GM23338 (cell line): Measurements from ENCODE around the gene GALNT7. TPM values are rescaled to one million over a fixed set of nuclear protein-coding genes. Genes with fewer than 3 reads are reported as not detected.
A peak's percentile ranks its signal among the peaks of the same experiment; 100 is the strongest.

Experiments used
- ATAC-seq: fragments of 200-7000 bp; cut with Tn5 transposase; 3 replicates; pipeline ENCODE4 v1.9.1; 2020
- DNase-seq: peaks from one replicate; pipeline ENCODE4 v3.0.0-alpha.2; 2015; ENCODE audit warnings: low spot score
- H2AFZ ChIP-seq: fragments of 200-600 bp; sonication (generic); 2 replicates; pipeline ENCODE4 v1.8.0; 2016; ENCODE audit warnings: antibody characterized with exemption, mild to moderate bottlenecking, moderate library complexity
- H3F3A ChIP-seq: fragments of 200-600 bp; sonication (generic); replicated peaks from 2 replicates; pipeline ENCODE4 v1.8.0; 2017; ENCODE audit warnings: antibody characterized with exemption, mixed run types, low read depth
- H3K27ac ChIP-seq: fragments of 200-600 bp; sonication (generic); 2 replicates; pipeline ENCODE4 v1.6.1; 2016; ENCODE audit warnings: low read depth
- H3K27me3 ChIP-seq: fragments of 200-600 bp; sonication (generic); 2 replicates; pipeline ENCODE4 v1.8.0; 2016; ENCODE audit warnings: mild to moderate bottlenecking, mixed run types, moderate library complexity; ENCODE audit not compliant: insufficient read depth
- H3K36me3 ChIP-seq: fragments of 200-600 bp; sonication (generic); 2 replicates; pipeline ENCODE4 v1.8.0; 2016; ENCODE audit warnings: mild to moderate bottlenecking; ENCODE audit not compliant: insufficient read depth
- H3K4me1 ChIP-seq: fragments of 200-600 bp; sonication (generic); 2 replicates; pipeline ENCODE4 v1.8.0; 2016; ENCODE audit warnings: mild to moderate bottlenecking, moderate library complexity; ENCODE audit not compliant: insufficient read depth
- H3K4me2 ChIP-seq: fragments of 200-600 bp; sonication (generic); 2 replicates; pipeline ENCODE4 v1.7.1; 2017; ENCODE audit warnings: mixed run types
- H3K4me3 ChIP-seq: fragments of 200-600 bp; sonication (generic); 2 replicates; pipeline ENCODE4 v1.6.1; 2016; ENCODE audit warnings: mixed run types
- H3K79me2 ChIP-seq: fragments of 200-600 bp; sonication (generic); replicated peaks from 2 replicates; pipeline ENCODE4 v1.8.0; 2017; ENCODE audit warnings: mild to moderate bottlenecking; ENCODE audit not compliant: insufficient read depth
- H3K9me2 ChIP-seq: fragments of 200-600 bp; sonication (generic); 2 replicates; pipeline ENCODE4 v1.8.0; 2017; ENCODE audit not compliant: insufficient read depth
- H4K20me1 ChIP-seq: fragments of 200-600 bp; sonication (generic); replicated peaks from 2 replicates; pipeline ENCODE4 v1.8.0; 2017; ENCODE audit warnings: mild to moderate bottlenecking; ENCODE audit not compliant: insufficient read depth
- H3K27ac Mint-ChIP-seq: 2 replicates; pipeline ENCODE4 v1.8.0; 2020; ENCODE audit warnings: inconsistent platforms, mild to moderate bottlenecking, moderate library complexity, mixed read lengths
- H3K27me3 Mint-ChIP-seq: 3 replicates; pipeline ENCODE4 v1.8.0; 2022; ENCODE audit warnings: low read depth, mild to moderate bottlenecking, moderate library complexity, mixed read lengths, inconsistent platforms; ENCODE audit not compliant: insufficient read depth, poor library complexity
- H3K36me3 Mint-ChIP-seq: 3 replicates; pipeline ENCODE4 v1.8.0; 2021; ENCODE audit warnings: low read depth, mild to moderate bottlenecking, inconsistent platforms, moderate library complexity, mixed read lengths
- H3K4me1 Mint-ChIP-seq: 3 replicates; pipeline ENCODE4 v1.8.0; 2020; ENCODE audit warnings: mild to moderate bottlenecking, inconsistent platforms, mixed read lengths
- H3K4me3 Mint-ChIP-seq: 3 replicates; pipeline ENCODE4 v1.8.0; 2021; ENCODE audit warnings: moderate library complexity, mild to moderate bottlenecking, inconsistent platforms, mixed read lengths
- H3K9me3 Mint-ChIP-seq: 3 replicates; pipeline ENCODE4 v1.8.0; 2020; ENCODE audit warnings: moderate library complexity, mild to moderate bottlenecking, inconsistent platforms, mixed read lengths
- CREB1 ChIP-seq: fragments of 250-450 bp; sonication (Bioruptor Pico); IDR thresholded peaks from 2 replicates; pipeline ENCODE4 v1.5.0; 2020; ENCODE audit warnings: low read depth, mild to moderate bottlenecking, moderate library complexity
- EZH2 ChIP-seq: fragments of 200-600 bp; sonication (generic); IDR thresholded peaks from one replicate; pipeline ENCODE4 v1.8.0; 2017; ENCODE audit warnings: antibody characterized with exemption, mild to moderate bottlenecking, low read depth; ENCODE audit not compliant: unreplicated experiment
- EZH2phosphoT487 ChIP-seq: fragments of 200-600 bp; sonication (generic); IDR thresholded peaks from one replicate; pipeline ENCODE4 v1.8.1; 2018; ENCODE audit warnings: antibody characterized with exemption; ENCODE audit not compliant: unreplicated experiment
- JUNB ChIP-seq: IDR thresholded peaks from one replicate; pipeline ENCODE4 v1.6.1; 2016; ENCODE audit warnings: antibody characterized with exemption; ENCODE audit not compliant: unreplicated experiment
- NANOG ChIP-seq: IDR thresholded peaks from 2 replicates; pipeline ENCODE4 v1.6.1; 2016; ENCODE audit warnings: antibody characterized with exemption, borderline replicate concordance
- POLR2AphosphoS5 ChIP-seq: IDR thresholded peaks from 2 replicates; pipeline ENCODE4 v1.6.1; 2016; ENCODE audit warnings: antibody characterized with exemption, low read depth
- STAT1 ChIP-seq: IDR thresholded peaks from one replicate; pipeline ENCODE4 v1.6.1; 2016; ENCODE audit warnings: antibody characterized with exemption; ENCODE audit not compliant: unreplicated experiment
- ZNF331 ChIP-seq: fragments of 250-450 bp; sonication (Bioruptor Pico); IDR thresholded peaks from 2 replicates; pipeline ENCODE4 v1.5.0; 2020; ENCODE audit warnings: low read depth, mild to moderate bottlenecking, moderate library complexity
- polyA plus RNA-seq: library from polyadenylated mRNA; unstranded; fragments of >200 nt; fragmentation: Nextera tagmentation; extraction: Ambion mirVana; gene quantifications from 2 replicates; pipeline ENCODE4 v1.2.1, GENCODE V29; 2016
- total RNA-seq: library from RNA; depleted of rRNA; stranded (reverse); fragments of >200 nt; shearing (Covaris generic); gene quantifications from 2 replicates; pipeline ENCODE4 v1.2.3, GENCODE V29; 2014
- TF ChIP-seq, protein P1 (sequence below): IDR thresholded peaks from 2 replicates; pipeline ENCODE4 v1.6.1; 2016; ENCODE audit warnings: antibody characterized with exemption
- TF ChIP-seq, protein P2 (sequence below), 2 experiments: fragments of 200-600 bp in 1 of 2; sonication (generic) in 1 of 2; conservative IDR thresholded peaks; 2 replicates each; pipeline versions ENCODE4 v1.5.1 to v1.6.1; 2016 to 2017; ENCODE audit warnings: antibody characterized with exemption in 2 of 2, low read depth in 2 of 2, mild to moderate bottlenecking in 2 of 2, moderate library complexity in 1 of 2

The GALNT7 gene
- total and polyA plus RNA-seq, 2 experiments from 2014 or later, result 31.8 to 72.2 TPM

DNA sequence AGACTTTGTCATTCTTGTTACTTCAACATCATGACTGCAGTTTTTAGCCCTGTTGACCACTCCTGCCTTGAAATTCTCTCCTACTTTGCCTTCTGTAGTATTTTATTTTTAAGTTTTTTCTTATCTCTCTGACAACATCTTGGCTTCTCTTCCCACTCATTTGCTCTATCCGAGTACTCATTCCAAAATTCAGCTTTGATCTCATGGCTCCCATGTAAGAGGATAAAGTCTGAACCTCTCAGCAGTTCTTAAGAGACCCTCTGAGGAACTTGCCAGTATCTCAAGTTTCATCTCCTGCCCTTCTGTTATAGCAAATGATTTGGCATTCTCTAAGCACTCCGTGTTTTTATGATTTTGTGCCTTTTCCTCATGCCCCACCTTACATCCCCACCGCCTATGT is 67.7 kb downstream of the GALNT7 start (continued):
- TF ChIP-seq JUNB, result no peak
- TF ChIP-seq, protein P1, sequence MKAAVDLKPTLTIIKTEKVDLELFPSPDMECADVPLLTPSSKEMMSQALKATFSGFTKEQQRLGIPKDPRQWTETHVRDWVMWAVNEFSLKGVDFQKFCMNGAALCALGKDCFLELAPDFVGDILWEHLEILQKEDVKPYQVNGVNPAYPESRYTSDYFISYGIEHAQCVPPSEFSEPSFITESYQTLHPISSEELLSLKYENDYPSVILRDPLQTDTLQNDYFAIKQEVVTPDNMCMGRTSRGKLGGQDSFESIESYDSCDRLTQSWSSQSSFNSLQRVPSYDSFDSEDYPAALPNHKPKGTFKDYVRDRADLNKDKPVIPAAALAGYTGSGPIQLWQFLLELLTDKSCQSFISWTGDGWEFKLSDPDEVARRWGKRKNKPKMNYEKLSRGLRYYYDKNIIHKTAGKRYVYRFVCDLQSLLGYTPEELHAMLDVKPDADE, result no peak
- no peak for TF ChIP-seq POLR2AphosphoS5
- TF ChIP-seq NANOG, result no peak
- TF ChIP-seq EZH2phosphoT487, result no peak

DNA sequence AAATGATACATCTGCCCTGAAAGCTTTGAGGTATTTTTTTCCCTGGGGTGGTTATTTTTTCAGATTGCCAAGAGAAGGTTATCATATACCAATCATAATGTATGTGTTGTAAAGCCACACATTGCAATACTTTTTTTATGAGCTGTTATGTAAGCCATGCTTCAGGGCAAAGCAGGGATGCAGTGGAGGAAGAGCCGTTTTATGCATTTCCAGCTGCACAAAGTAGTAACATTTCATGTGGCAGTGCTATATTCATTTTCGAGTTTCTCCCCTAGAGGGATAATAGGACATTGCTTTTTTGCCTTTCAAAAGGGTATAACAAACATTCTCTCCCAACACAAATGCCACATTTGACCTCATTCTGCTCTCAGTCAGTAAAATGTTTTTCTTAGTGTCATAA is 68.5 kb downstream of the GALNT7 start:
- H3K79me2 ChIP-seq, result peaks cover 95% of the 10 kb centered on the region
- TF ChIP-seq, protein P2, sequence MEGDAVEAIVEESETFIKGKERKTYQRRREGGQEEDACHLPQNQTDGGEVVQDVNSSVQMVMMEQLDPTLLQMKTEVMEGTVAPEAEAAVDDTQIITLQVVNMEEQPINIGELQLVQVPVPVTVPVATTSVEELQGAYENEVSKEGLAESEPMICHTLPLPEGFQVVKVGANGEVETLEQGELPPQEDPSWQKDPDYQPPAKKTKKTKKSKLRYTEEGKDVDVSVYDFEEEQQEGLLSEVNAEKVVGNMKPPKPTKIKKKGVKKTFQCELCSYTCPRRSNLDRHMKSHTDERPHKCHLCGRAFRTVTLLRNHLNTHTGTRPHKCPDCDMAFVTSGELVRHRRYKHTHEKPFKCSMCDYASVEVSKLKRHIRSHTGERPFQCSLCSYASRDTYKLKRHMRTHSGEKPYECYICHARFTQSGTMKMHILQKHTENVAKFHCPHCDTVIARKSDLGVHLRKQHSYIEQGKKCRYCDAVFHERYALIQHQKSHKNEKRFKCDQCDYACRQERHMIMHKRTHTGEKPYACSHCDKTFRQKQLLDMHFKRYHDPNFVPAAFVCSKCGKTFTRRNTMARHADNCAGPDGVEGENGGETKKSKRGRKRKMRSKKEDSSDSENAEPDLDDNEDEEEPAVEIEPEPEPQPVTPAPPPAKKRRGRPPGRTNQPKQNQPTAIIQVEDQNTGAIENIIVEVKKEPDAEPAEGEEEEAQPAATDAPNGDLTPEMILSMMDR (conservative IDR thresholded peaks at IDR 0.05; ENCODE audit: low read depth in 2 of 2), result peak in 1 of 2 experiments; percentile 33; a peak in 2 of 4 replicates
- TF ChIP-seq NANOG, result no peak
- ATAC-seq (no peak; the same call in 2 of the 3 replicates), DNase-seq (no peak)
- H2AFZ ChIP-seq, result no peak overlapping the region
- no peaks in the 10 kb centered on the region for H3K9me2 ChIP-seq
- no peak overlapping the region for H3K4me3 ChIP-seq
- Mint-ChIP-seq H3K4me3 (peak overlapping the region; percentile 32; the same call in 2 of the 3 replicates), H3K27ac (peak overlapping the region; percentile 92), H3K27me3 (peaks cover 3% of the 10 kb centered on the region), H3K4me1 (peaks cover 42% of the 10 kb centered on the region), H3K9me3 (no peaks in the 10 kb centered on the region), H3K36me3 (peaks cover 6% of the 10 kb centered on the region; the same call in 1 of the 3 replicates)
- H3K27ac ChIP-seq, result peak overlapping the region; percentile 4; the same call in 1 of the 2 replicates
- no peaks in the 10 kb centered on the region for H4K20me1 ChIP-seq
- H3K4me2 ChIP-seq, result peak overlapping the region; percentile 16; the same call in 1 of the 2 replicates
- H3F3A ChIP-seq, result no peaks in the 10 kb centered on the region
- H3K27me3 ChIP-seq, result no peaks in the 10 kb centered on the region
- no peaks in the 10 kb centered on the region for H3K36me3 ChIP-seq
- peaks cover 57% of the 10 kb centered on the region for H3K4me1 ChIP-seq

DNA sequence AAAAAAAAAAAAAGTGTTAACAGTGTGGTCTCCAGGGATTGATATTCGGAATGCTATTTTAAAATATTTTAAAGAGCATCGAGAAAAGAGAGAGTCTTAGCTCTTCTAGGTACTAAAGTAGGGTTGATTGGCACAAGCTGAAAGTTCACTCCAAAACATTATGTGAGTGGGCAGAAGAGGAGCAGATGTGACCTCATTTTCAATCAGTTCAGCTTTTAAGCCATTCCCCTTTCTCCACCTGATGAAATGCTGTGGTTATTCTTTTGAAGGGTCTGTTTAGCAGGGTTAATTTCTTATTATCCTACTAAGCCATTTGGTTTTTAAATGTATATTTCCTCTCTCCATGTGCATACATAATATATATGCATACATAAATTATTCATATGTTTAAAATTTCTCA is 69.2 kb downstream of the GALNT7 start:
- H3K27ac ChIP-seq, result peak overlapping the region; percentile 4
- peak overlapping the region; percentile 16 for H3K4me2 ChIP-seq
- Mint-ChIP-seq H3K9me3 (no peaks in the 10 kb centered on the region), H3K36me3 (peaks cover 6% of the 10 kb centered on the region; the same call in 1 of the 3 replicates), H3K27me3 (peaks cover 3% of the 10 kb centered on the region), H3K4me1 (peaks cover 48% of the 10 kb centered on the region), H3K4me3 (no peak overlapping the region), H3K27ac (peak overlapping the region; percentile 92)
- no peaks in the 10 kb centered on the region for H3K27me3 ChIP-seq
- DNase-seq (no peak), ATAC-seq (no peak)
- H3K4me3 ChIP-seq, result no peak overlapping the region
- peaks cover 63% of the 10 kb centered on the region for H3K4me1 ChIP-seq
- peaks cover 95% of the 10 kb centered on the region for H3K79me2 ChIP-seq
- no peaks in the 10 kb centered on the region for H4K20me1 ChIP-seq
- TF ChIP-seq CREB1, result no peak
- TF ChIP-seq NANOG, result no peak
- TF ChIP-seq STAT1, result no peak
- no peak for TF ChIP-seq EZH2
- no peak for TF ChIP-seq ZNF331 (CRISPR knock-in tag)
- TF ChIP-seq JUNB, result no peak
- H3F3A ChIP-seq, result no peaks in the 10 kb centered on the region
- no peaks in the 10 kb centered on the region for H3K36me3 ChIP-seq
- no peak overlapping the region for H2AFZ ChIP-seq
- H3K9me2 ChIP-seq, result no peaks in the 10 kb centered on the region
